ENCODE measurements around the gene GABRA5.
"Not testable (repeated sequence)": the region's sequence is repeated elsewhere in the genome, so short reads cannot be mapped to it uniquely, and the experiment has no call there.

Gene GABRA5

DNA sequence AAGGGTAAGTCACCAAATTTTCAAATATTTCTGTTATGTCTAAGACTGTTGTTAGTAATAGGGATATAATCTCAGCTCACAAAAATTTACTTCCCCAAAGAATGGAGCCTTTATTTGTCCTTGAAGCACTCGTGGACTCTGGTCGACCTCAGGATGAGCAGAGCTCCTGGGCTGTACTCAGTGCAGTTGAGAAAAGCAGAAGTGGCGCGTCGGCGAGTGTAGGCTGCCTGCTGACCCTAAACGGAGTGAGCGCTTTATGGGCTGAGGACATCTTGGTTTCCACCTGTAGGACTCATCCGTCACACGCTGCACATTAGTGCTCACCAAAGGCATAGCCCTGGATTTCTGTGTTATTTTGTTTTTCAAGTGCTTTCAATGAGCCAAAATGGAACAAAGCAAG lies 11.0 kb downstream of the GABRA5 start:
- no peak for DNase-seq (ENCODE audit: low read depth, low spot score)

DNA sequence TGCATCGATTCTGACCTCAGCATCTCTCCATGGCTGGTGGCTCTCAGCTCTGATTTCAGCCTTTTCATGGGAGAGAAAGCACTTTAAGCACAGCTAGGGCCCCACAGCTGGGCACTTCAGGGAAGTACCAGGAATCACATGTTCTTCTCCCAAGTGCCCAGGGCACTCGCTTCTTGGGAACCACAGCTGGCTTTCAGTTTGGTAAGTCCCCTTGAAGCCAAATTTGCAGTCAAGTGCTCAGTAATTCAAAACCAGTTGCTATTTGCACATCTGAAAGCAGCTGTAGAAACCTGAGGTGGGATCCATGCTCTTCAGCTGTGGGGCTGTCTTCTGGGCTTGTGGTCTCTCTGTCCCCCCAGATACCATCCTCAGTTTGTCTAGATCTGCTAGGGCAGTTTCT lies 12.8 kb downstream of the GABRA5 start:
- DNase-seq (ENCODE audit: low read depth, low spot score) = no peak

DNA sequence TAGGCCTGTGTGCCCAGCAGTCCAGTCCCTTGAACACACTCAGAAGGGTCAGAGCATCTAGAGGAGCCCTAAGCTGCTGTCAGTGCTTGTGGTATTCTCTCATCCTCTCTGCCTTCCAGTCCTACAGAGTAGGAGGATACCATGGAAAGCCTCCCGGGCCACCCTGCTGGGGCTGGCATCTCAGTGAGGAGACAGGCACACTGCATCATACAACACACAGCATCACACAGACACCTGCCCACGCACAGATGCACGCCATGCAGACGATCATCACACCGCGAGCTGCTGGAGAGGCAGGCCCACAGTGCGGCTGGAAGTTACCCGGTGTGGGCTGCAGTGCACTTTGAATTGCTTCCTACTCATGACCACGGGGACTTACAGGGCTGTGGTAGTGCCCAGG lies 15.2 kb downstream of the GABRA5 start:
- no peak for DNase-seq (ENCODE audit: low read depth, low spot score)

DNA sequence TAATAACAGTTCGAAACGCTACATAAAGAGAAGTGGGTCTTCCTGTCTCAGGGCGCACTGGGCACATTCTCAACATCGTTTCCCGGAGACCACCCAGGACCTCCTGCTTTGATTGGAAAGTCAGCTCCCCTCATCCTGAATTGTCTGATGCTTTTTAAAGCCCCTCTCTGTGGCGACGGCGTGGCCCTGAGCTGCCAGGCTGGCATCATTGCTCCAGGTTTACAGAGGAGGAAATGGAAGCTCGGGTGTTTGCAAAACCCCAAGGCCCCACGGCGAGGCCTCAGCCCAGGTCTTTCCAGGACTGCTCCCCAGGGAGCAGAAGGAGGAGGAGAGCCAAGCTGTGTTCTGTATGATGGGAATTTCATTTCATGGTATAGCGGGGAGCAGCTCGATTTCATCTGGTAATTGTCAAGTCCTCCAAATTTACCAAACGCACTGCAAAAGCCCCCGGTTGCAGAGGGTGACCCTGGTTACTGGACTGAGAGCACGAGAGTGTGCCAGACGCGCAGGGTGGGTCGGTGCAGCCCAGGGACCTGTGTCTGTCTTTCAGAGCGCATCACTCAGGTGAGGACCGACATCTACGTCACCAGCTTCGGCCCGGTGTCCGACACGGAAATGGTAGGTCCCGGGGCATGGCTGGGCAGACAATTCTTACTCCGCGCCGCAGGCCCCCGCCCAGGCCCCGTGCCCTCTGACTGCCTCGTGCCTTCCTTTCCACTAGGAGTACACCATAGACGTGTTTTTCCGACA lies 15.9 kb downstream of the GABRA5 start:
- no peak for DNase-seq (ENCODE audit: low read depth, low spot score)

DNA sequence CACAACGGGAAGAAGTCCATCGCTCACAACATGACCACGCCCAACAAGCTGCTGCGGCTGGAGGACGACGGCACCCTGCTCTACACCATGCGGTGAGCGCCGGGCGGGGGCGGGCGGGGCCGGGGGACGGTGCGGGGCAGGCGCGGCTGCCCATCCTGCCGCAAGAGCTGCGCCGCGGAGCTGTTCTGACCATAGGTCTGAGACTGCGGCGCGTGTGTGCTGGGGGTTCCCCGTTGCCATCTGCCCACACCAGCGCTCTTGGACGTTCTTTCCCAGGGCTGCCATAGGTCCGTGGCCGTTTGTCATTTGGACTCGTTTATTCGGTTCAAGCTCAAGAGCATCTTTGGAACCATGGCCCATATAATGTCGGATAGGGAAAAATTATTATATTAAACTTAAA lies 16.6 kb downstream of the GABRA5 start:
- DNase-seq (ENCODE audit: low read depth, low spot score) = no peak

DNA sequence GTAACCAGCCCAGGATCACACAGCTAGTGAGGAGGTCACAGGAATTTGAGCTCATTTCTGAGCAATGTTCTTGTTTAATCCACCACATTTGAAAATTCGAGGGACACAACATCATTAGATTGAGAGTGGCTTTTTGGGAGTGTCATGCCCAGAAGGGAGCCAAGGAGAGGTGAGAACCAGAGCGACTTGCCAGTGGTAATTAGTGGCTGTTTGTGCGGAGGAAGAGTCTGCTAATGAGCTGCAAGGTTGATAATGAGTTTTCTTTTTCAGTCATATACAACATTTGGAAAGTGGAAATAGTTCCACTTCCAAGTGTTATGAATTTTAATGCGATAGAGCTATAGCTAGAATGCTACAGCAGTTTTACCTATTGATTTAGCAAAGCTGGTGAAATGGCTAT lies 19.7 kb downstream of the GABRA5 start:
- no peak for DNase-seq (ENCODE audit: low read depth, low spot score)

DNA sequence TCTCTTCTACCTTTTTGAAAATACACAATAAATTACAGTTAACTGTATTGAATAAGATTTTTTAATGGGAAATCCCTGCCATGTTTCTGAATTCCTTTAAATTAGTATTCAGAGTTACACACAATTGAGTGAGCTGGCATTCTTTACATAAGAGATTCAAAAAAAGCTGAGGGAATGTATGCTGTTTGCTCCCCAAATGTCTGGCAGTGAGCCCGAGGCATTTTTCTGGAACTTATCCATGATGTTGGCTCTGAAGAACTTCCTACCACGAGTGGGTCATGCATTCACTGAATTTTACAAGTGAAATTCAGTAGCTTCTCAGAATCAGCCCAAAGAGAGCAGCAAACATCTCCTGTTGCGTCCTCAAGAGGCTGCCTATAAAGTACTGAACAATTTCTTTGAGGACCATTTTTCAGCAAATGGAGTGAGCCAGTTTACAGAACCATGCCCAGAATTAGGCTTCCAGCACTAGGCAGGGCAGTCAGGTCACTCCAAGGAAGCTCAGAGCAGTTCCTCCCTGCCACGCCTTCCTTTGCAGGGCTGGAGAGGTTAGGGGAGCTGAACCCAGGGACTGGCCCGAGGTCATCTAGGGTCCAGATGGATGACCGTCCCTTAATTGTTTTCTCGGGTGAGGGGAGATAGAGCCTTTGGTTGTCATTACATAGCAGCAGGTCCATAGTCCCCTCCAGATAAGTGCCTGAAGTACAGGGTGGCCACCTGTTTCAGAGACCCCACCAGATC lies 21.2 kb downstream of the GABRA5 start:
- DNase-seq (ENCODE audit: low read depth, low spot score) = no peak

DNA sequence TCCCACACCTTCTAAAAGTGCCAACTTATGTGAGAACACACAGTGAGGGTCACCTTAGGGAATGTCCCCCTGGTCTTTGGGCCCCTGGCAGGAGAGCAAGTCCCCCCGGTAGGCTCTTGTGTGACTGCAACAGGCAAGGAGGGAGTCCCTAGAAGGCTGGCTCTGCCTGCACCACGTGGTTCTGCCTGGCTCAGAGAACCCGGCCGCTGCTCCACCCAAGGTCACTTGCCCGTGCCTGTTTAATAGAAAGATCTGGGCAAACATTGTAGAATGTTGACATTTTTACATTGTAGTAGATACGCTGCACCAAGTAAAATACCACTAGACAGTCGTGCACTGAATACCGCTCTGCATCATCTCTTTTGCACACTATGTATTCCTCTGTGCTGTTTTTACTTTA lies 21.9 kb downstream of the GABRA5 start:
- DNase-seq (ENCODE audit: low read depth, low spot score) = no peak

DNA sequence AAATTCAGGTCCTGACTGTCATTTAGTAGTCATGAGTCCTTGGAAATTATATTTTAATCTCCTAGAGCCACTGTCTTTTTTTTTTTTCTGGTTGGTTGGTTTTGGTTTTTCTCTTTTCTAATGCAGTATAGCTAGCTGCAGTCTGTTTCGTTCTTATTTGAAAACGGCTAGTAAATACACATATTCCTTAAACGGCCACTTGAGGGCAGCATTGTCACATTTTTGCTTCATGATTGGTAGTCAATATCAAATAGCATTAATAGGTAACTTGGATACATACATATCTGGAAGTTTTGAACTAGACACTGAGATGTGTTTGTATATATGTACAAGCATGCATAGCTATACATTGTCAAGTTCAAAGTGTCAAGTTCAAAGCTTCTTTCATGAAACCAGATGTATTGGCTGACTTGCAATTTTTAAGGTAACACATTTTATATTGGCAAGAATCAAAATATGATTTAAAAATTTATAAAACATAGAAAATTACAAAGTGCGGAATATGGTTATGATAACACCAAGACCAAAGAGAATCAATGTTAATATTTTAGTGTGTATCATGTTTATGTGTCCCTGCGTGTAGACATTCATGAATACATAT lies 22.5 kb downstream of the GABRA5 start:
- DNase-seq (ENCODE audit: low read depth, low spot score) = peak; percentile 15

DNA sequence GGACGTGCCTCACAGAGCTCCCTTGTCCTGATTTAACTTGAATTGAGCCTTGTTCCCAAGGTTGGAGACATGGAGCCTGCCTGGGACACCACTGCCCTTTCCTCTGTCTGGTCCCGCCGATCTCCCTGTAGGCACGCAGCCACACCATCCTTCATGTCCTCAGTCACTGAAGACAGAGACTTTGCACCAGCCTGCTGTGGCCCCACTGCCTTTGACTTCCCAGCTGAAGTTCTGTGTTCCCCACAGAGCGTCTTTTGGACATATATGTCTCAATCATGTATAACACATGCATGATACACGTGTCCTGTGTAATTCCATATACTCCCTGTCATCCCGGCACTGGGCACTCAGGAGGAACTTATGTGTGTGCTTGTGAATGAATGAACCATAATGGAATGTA lies 23.6 kb downstream of the GABRA5 start:
- DNase-seq (ENCODE audit: low read depth, low spot score) = no peak

DNA sequence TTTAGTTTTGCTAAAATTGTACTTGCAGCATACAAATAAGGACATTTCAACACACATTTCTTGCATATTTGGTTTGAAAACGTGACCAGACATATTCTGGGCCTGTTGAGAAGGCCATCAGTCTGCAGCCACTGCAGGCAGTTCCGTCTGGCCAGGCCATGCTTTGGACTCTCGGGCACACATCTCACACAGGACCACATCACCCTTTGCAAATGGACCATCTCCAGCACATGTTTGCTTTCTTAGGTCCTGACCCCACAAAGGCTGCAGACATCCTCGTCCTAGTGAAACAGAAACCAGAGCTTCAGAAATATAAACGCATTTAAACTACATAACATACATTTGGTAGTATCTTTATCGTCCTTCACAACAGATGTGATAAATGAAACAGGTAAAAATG lies 24.1 kb downstream of the GABRA5 start:
- DNase-seq (ENCODE audit: low read depth, low spot score) = no peak

DNA sequence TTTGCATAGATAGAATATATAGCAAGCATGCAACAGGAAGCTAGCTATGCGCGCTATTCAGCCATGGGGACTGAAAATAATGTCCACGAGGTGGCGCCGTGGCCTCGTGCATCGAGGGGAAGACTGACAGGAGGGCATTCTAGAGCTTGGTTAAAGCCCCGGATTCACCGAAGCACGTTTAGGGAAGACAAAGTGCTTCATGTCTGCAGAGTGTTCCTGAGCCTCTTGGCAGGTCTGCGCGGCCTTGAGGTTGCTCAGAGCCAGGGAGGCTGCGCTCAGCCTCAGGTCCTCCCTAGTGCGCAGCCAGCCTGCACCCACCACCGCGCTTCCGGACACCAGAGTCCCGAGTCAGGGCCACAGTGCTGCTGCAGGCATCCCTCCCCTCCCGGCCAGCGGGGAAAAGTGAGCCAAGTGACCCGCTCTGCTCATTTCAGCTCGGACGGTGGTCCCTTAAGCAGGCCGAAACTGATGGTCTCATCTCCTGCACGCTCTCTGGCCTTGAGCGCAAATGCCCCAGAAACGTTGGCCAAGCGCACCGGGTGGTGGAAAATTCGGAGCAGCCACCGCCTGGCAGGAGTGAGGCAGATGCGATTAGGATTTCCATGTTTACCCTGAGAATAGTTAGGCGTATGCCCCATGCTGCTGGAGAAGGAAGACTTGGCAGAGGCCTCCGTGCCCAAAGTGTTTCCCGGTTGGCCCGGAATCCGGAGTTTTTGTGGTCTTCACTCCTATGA lies 24.8 kb downstream of the GABRA5 start:
- peak; percentile 18 for DNase-seq (ENCODE audit: low read depth, low spot score)

DNA sequence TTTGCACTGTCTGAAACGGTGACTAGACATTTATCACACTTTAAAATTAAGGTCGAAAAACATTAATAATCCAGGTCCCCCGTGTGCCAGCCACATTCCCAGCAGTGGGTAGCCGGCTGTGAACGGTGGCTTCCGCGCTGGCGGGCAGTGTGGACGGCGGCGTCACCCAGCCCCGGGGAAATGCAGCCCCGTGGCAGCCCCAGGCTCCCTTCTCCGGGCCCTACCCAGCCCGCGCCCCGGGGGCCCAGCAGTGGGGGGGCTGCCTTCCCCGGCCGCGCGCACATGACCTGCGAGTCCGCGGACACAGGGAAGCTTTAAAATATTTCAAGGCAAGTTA lies 25.3 kb downstream of the GABRA5 start:
- DNase-seq (ENCODE audit: low read depth, low spot score) = no peak

DNA sequence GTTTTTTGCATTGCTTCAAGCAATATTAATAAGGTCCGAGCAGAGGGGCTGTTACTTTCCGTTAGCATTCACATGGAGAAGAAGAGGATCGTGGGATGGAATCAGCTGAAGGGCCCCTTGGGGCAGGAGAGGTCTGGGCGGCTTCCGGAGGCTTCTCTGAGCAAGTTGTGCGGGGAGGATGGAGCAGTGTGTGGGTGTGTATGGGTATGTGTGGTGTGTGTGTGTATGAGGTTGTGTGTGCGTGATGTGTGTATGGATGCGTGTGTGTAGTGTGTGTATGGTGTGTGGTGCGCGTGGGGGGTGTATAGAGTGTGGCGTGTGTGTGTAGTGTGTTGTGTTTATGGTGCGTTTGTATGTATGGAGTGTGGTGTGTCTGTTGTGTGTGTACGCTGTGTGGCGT lies 25.8 kb downstream of the GABRA5 start:
- no peak for DNase-seq (ENCODE audit: low read depth, low spot score)

DNA sequence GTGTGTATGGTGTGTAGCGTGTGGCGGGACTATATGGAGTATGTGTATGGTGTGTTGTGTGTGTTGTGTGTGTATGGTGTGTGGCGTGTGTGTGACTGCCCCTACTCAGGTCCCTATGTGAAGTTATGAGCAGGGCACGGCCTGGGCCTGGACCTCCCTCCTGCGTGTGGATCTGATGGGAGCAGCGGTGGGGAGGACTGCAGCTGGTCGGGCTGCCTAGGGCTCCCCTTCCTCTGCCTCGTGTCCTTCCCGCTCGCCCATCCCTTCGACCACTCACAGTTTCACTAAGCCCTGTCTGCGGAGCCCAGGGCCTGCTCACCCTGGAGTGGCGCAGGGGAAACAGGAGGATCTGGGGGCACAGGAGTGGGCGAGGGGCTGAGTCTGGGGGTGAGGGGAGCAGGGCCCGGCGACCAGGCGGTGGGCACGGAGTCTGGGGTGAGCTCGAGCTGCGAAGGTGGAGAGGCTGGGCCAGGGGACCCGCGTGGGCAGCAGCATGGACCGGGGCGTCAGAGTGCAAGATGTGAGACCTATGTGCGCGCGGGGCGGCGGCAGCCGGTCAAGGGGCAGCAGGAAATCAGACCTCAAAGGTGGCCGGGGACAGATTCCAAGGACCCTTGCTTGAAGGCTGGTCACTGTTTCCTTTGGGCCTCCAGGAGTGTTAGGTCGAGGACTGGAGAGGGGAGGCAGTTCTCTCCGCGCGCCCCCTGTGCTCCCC lies 26.6 kb downstream of the GABRA5 start:
- no peak for DNase-seq (ENCODE audit: low read depth, low spot score)

DNA sequence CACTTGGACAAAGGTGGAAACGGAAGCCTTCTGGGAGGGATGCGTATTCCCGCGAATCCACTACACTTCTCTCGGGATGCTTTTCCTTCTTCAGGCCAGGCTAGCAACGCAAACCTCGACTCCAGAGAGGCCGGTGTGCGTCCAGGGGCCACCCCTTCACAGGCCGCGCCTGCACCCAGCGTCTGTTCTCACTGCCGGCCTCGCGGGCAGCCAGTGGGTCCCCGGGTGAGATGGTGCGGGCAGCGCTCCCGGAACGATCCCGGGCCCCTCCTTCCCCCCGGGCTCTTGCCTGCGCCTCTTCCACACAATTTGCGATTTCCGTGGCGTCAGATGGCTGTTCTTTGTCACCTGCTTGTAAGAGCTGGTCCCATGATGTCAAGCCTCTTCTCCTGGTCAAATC lies 27.3 kb downstream of the GABRA5 start:
- DNase-seq (ENCODE audit: low read depth, low spot score) = no peak

DNA sequence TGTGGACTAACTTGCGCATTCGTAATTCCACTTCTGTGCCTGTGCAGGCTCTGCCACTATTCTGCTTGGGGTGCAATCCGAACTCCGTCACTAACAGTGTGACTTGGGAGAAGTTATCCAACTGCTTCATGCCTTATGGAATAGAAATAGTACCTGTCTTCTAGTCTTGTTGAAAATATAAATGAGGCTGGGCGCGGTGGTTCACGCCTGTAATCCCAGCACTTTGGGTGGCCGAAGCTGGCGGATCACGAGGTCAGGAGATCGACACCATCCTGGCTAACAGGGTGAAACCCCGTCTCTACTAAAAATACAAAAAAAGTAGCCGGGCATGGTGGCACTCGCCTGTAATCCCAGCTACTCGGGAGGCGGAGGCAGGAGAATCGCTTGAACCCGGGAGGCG lies 28.5 kb downstream of the GABRA5 start:
- DNase-seq (ENCODE audit: low read depth, low spot score) = not testable (repeated sequence)

DNA sequence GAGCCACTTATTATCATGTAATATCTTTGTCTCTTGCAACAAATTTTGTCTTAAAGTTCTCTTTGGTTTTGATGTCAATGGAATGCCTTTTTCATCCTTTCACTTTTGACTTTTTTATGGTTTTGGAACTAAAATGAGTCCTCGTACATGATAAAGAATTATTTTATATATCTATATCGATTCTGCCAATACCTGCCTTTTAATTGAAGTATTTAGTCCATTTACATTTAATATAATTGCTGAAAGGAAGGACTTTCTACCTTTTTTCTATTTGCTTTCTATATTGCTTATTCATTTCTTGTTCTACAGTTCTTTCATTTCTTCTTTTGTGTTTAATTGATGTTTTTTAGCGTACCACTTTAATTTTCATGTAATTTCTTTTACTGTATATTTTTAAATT lies 32.8 kb downstream of the GABRA5 start:
- no peak for DNase-seq (ENCODE audit: low read depth, low spot score)

DNA sequence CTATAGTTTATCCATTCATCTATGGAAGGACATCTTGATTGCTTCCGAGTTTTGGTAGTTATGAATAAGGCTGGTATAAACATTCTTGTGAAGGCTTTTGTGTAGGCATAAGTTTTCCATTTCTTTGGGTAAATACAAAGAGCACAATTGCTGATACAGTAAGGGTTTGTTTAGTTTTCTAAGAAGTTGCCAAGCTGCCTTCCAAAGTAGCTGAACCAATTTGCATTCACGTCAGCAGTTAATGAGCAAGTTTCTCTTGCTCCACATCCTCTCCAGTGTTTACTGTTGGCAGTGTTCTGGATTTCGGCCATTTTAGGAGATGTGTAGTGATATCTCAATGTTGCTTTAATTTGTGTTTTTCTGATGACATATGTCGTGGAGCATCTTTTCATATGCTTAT lies 34.2 kb downstream of the GABRA5 start:
- no peak for DNase-seq (ENCODE audit: low read depth, low spot score)

DNA sequence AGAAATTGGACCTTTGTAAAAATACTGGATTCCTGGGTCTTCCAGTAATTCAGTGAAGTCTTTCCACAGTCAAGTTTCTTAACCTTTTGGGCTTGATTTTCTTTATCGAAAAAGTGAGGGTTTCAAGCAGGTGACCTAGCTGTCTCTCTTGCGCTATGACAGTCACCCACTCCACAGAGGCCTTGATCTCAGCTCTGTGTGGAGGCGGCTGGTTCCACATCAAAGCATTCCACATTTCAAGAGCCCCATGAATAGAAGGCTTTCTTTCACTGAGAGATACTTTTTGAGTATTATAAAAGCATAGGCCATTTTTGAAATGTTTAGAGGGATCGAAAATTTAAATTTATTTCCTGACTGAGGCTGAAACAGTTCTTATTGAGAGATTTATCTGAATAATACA lies 43.9 kb downstream of the GABRA5 start:
- no peak for DNase-seq (ENCODE audit: low read depth, low spot score)

DNA sequence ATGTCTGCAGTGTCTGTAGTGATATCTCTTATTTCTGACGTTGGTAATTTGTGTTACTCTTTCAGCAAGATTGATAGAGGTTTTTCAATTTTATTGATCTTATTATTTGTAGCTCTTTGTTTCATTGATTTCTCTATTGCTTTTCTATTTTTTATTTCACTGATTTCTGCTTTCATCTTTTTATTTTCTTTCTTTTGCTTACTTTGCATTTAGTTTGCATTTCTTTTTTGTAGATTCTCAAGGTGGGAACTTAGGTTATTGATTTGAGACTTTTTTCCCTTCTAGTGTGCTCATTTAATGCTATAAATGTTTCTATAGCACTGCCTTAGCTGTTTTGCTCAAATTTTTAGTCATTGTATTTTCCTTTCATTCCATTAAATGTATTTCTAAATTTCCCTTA lies 54.6 kb downstream of the GABRA5 start:
- no peak for DNase-seq (ENCODE audit: low read depth, low spot score)

DNA sequence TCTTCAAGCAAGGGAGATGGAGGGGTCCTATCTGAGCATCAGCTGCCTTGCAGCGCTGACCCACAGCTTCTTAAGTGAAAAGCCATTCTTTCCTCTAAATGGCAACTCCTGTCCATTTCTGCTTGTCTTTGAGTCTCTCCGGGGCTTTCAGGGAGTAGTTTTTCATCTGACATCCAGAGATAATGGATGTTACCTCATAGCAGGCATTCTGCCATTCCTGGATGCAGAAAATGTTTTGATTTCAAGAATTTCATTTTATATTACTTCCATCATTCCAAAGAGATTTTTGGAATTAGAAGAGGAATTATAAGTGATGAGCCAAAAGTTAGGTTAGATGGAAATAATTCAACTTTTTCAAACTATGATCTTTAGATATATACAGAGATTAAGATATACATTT lies 59.2 kb downstream of the GABRA5 start:
- no peak for DNase-seq (ENCODE audit: low read depth, low spot score)
